ENCODE measurements around the gene P2RY12.

P2RY12 gene

GRCh38 chr3:151305060-151305774, 79.3 kb downstream of the P2RY12 start:
- no peaks in the 10 kb centered on the region for H3K27me3 ChIP-seq (ENCODE audit: control insufficient read depth in 1 of 2, insufficient read depth in 2 of 2, low read length in 2 of 2)
- no peak overlapping the region for H3K4me3 ChIP-seq (ENCODE audit: low read depth in 1 of 2, low read length in 2 of 2)
- no peaks in the 10 kb centered on the region for H3K9me3 ChIP-seq (ENCODE audit: low read length)
- H3K27ac ChIP-seq (ENCODE audit: low read depth, low read length), result no peak overlapping the region
- H3K36me3 ChIP-seq (ENCODE audit: insufficient read depth, low read length), result no peaks in the 10 kb centered on the region
- H3K4me1 ChIP-seq (ENCODE audit: insufficient read depth, low read length), result no peaks in the 10 kb centered on the region
- no peak overlapping the region for H3K9ac ChIP-seq (ENCODE audit: low read length)

- Histone ChIP-seq H3K4me1 (ENCODE audit: insufficient read depth, low read length) (no peaks in the 10 kb centered on the region), H3K27ac (ENCODE audit: low read depth, low read length) (no peak overlapping the region), H3K27me3 (ENCODE audit: control insufficient read depth in 1 of 2, insufficient read depth in 2 of 2, low read length in 2 of 2) (no peaks in the 10 kb centered on the region), H3K36me3 (ENCODE audit: insufficient read depth, low read length) (no peaks in the 10 kb centered on the region), H3K4me3 (ENCODE audit: low read depth in 1 of 2, low read length in 2 of 2) (no peak overlapping the region), H3K9me3 (ENCODE audit: low read length) (no peaks in the 10 kb centered on the region), H3K9ac (ENCODE audit: low read length) (no peak overlapping the region)
Measured at GRCh38 chr3:151303751-151304150, 80.8 kb downstream of the P2RY12 start.

GRCh38 chr3:151301787-151302186, 82.8 kb downstream of the P2RY12 start:
- H3K36me3 ChIP-seq (ENCODE audit: insufficient read depth, low read length), result no peaks in the 10 kb centered on the region
- H3K4me3 ChIP-seq (ENCODE audit: low read depth in 1 of 2, low read length in 2 of 2), result no peak overlapping the region
- no peak overlapping the region for H3K27ac ChIP-seq (ENCODE audit: low read depth, low read length)
- H3K27me3 ChIP-seq (ENCODE audit: control insufficient read depth in 1 of 2, insufficient read depth in 2 of 2, low read length in 2 of 2), result no peaks in the 10 kb centered on the region
- no peaks in the 10 kb centered on the region for H3K4me1 ChIP-seq (ENCODE audit: insufficient read depth, low read length)
- no peaks in the 10 kb centered on the region for H3K9me3 ChIP-seq (ENCODE audit: low read length)
- no peak overlapping the region for H3K9ac ChIP-seq (ENCODE audit: low read length)

DNA sequence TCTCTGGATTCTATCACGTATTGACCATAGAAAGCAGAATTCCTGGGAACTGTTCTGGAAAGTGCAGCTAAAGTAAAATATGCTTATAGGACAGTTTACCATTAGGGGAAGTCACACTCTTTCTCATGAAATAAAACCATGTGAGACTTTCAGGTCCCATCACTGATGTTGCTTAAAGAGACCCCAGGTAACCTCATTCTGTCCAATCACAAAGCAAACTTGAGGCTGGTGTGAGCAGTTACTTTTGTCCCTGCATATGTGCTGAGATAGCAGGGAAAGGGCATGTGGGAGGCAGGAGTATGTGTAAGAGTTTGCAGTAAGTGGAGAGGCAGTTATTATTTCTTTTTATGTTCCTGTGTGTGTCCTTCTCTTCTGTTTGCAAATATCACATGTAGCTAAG, 84.0 kb downstream of the P2RY12 start:
- Histone ChIP-seq H3K4me1 (ENCODE audit: insufficient read depth, low read length) (no peaks in the 10 kb centered on the region), H3K27ac (ENCODE audit: low read depth, low read length) (no peak overlapping the region), H3K4me3 (ENCODE audit: low read depth in 1 of 2, low read length in 2 of 2) (no peak overlapping the region), H3K36me3 (ENCODE audit: insufficient read depth, low read length) (no peaks in the 10 kb centered on the region), H3K27me3 (ENCODE audit: control insufficient read depth in 1 of 2, insufficient read depth in 2 of 2, low read length in 2 of 2) (no peaks in the 10 kb centered on the region), H3K9me3 (ENCODE audit: low read length) (no peaks in the 10 kb centered on the region), H3K9ac (ENCODE audit: low read length) (no peak overlapping the region)

- Histone ChIP-seq H3K4me3 (ENCODE audit: low read depth in 1 of 2, low read length in 2 of 2) (no peak overlapping the region), H3K27me3 (ENCODE audit: control insufficient read depth in 1 of 2, insufficient read depth in 2 of 2, low read length in 2 of 2) (no peaks in the 10 kb centered on the region), H3K4me1 (ENCODE audit: insufficient read depth, low read length) (no peaks in the 10 kb centered on the region), H3K36me3 (ENCODE audit: insufficient read depth, low read length) (no peaks in the 10 kb centered on the region), H3K9ac (ENCODE audit: low read length) (no peak overlapping the region), H3K27ac (ENCODE audit: low read depth, low read length) (no peak overlapping the region), H3K9me3 (ENCODE audit: low read length) (no peaks in the 10 kb centered on the region)
Measured at GRCh38 chr3:151299006-151299405, 85.5 kb downstream of the P2RY12 start.

- H3K4me1 ChIP-seq (ENCODE audit: insufficient read depth, low read length), result no peaks in the 10 kb centered on the region
- no peak overlapping the region for H3K27ac ChIP-seq (ENCODE audit: low read depth, low read length)
- H3K36me3 ChIP-seq (ENCODE audit: insufficient read depth, low read length), result no peaks in the 10 kb centered on the region
- H3K4me3 ChIP-seq (ENCODE audit: low read depth in 1 of 2, low read length in 2 of 2), result no peak overlapping the region
- no peaks in the 10 kb centered on the region for H3K9me3 ChIP-seq (ENCODE audit: low read length)
- no peak overlapping the region for H3K9ac ChIP-seq (ENCODE audit: low read length)
- no peaks in the 10 kb centered on the region for H3K27me3 ChIP-seq (ENCODE audit: control insufficient read depth in 1 of 2, insufficient read depth in 2 of 2, low read length in 2 of 2)
Measured at GRCh38 chr3:151297429-151297828, 87.1 kb downstream of the P2RY12 start.

- H3K36me3 ChIP-seq (ENCODE audit: insufficient read depth, low read length), result no peaks in the 10 kb centered on the region
- no peaks in the 10 kb centered on the region for H3K9me3 ChIP-seq (ENCODE audit: low read length)
- H3K9ac ChIP-seq (ENCODE audit: low read length), result no peak overlapping the region
- no peak overlapping the region for H3K4me3 ChIP-seq (ENCODE audit: low read depth in 1 of 2, low read length in 2 of 2)
- H3K27me3 ChIP-seq (ENCODE audit: control insufficient read depth in 1 of 2, insufficient read depth in 2 of 2, low read length in 2 of 2), result no peaks in the 10 kb centered on the region
- no peaks in the 10 kb centered on the region for H3K4me1 ChIP-seq (ENCODE audit: insufficient read depth, low read length)
- H3K27ac ChIP-seq (ENCODE audit: low read depth, low read length), result no peak overlapping the region
Measured at GRCh38 chr3:151296226-151296625, 88.3 kb downstream of the P2RY12 start.

DNA sequence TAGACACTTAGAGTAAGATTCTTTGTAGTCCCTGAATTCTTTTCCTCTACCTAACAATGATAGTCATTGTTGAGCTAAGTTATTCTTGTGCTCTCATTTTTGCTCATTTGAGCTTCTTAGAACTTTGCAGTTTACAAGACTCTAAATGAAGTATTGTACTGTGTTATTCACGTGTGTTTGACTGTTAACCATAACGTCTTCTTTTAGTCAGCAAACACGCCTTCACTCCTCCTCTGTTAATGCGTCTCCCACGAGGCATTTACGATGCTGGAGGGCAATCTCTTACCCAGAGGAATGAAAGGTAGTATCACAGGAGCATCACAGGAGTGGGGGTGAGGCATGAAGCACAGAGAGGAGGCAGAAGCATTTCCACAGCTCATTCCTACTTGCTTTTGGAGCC, 91.4 kb downstream of the P2RY12 start:
- Histone ChIP-seq H3K27me3 (ENCODE audit: control insufficient read depth in 1 of 2, insufficient read depth in 2 of 2, low read length in 2 of 2) (no peaks in the 10 kb centered on the region), H3K4me1 (ENCODE audit: insufficient read depth, low read length) (no peaks in the 10 kb centered on the region), H3K36me3 (ENCODE audit: insufficient read depth, low read length) (no peaks in the 10 kb centered on the region), H3K9me3 (ENCODE audit: low read length) (no peaks in the 10 kb centered on the region), H3K27ac (ENCODE audit: low read depth, low read length) (no peak overlapping the region), H3K4me3 (ENCODE audit: low read depth in 1 of 2, low read length in 2 of 2) (no peak overlapping the region), H3K9ac (ENCODE audit: low read length) (no peak overlapping the region)

DNA sequence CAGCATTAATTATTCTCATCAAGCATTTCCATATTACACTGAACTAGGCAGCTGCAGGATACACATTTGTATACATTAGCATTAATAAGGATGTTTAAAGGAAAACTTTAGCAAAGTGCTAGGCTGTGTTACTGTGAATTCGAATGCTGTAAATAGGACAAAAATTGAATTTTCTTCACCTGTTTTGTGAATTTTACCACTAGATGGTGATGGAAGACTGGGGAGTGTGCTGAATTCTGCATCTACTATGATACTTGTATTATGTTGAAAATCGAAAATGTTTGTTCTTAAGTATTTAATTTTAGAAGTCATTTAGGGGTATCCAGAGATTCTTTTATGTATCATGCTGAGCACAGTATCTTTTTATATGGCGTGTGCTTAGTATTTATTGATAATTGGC, 93.9 kb downstream of the P2RY12 start:
- Histone ChIP-seq H3K4me1 (ENCODE audit: insufficient read depth, low read length) (no peaks in the 10 kb centered on the region), H3K36me3 (ENCODE audit: insufficient read depth, low read length) (no peaks in the 10 kb centered on the region), H3K4me3 (ENCODE audit: low read depth in 1 of 2, low read length in 2 of 2) (no peak overlapping the region), H3K9ac (ENCODE audit: low read length) (no peak overlapping the region), H3K27ac (ENCODE audit: low read depth, low read length) (no peak overlapping the region), H3K27me3 (ENCODE audit: control insufficient read depth in 1 of 2, insufficient read depth in 2 of 2, low read length in 2 of 2) (no peaks in the 10 kb centered on the region), H3K9me3 (ENCODE audit: low read length) (no peaks in the 10 kb centered on the region)

- no peaks in the 10 kb centered on the region for H3K36me3 ChIP-seq (ENCODE audit: insufficient read depth, low read length)
Measured at GRCh38 chr3:151289445-151289844, 95.1 kb downstream of the P2RY12 start.

More at GRCh38 chr3:151289445-151289844, 95.1 kb downstream of the P2RY12 start:
- H3K9me3 ChIP-seq (ENCODE audit: low read length), result no peaks in the 10 kb centered on the region
- H3K27me3 ChIP-seq (ENCODE audit: control insufficient read depth in 1 of 2, insufficient read depth in 2 of 2, low read length in 2 of 2), result no peaks in the 10 kb centered on the region
- H3K27ac ChIP-seq (ENCODE audit: low read depth, low read length), result no peak overlapping the region
- no peak overlapping the region for H3K9ac ChIP-seq (ENCODE audit: low read length)
- no peaks in the 10 kb centered on the region for H3K4me1 ChIP-seq (ENCODE audit: insufficient read depth, low read length)
- no peak overlapping the region for H3K4me3 ChIP-seq (ENCODE audit: low read depth in 1 of 2, low read length in 2 of 2)

All from muscle layer of colon (tissue), 2 donors.